Right renal cortex interstitium (tissue), 3 donors: ENCODE data around the gene HOXD12. TPM values are rescaled to one million over a fixed set of nuclear protein-coding genes. Genes with fewer than 3 reads are reported as not detected.

Experiments
- DNase-seq, 3 donors: peaks; one replicate each; pipeline ENCODE4 v3.0.0-alpha.2; 2013; ENCODE audit warnings: low read depth in 3 of 3, low spot score in 2 of 3
- polyA plus RNA-seq, 3 donors: library from polyadenylated mRNA; unstranded; fragments of 120-200 nt; gene quantifications; one replicate each; pipeline ENCODE4 v1.2.1, GENCODE V29; 2013; ENCODE audit not compliant: insufficient read length in 3 of 3

Gene HOXD12
- polyA plus RNA-seq, 3 donors = 0.24 to 0.42 (median 0.28) TPM

- no peak for DNase-seq
Measured at GRCh38 chr2:176146645-176147044, 47.0 kb downstream of the HOXD12 start.

- DNase-seq = no peak
Measured at GRCh38 chr2:176147210-176147799, 47.7 kb downstream of the HOXD12 start.

DNA sequence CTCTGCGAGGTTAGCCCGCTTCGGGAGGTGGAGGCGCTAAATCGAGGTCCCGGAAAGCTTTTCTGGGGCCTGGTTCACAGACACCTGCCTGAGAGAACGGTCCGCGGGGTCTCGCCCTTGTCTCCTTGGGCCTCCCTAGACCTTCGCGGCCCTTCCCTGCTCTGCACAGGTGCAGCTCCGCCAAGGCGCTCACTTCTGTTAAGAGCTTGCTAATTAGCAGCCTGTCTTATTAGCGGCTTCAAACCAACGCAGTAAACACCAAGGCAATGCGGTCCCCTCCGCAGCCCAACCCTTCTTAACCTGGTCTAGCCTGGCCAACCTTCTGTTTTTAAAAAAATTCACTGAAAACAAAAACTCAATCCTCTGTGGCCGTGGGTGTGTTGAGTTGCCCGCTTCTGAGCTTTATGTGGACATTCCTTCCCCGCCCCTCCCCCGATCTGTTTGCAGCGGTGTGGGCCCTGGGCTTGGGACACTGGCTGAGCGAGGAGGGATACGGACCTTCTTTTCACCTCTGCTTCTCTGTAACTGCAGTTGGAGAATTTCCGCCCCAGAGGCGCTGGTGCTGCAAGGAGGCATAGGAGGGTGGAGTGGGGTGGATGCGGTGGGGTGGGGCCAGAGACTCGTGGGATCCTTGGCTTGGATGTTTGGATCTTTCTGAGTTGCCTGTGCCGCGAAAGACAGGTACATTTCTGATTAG, 48.4 kb downstream of the HOXD12 start:
- DNase-seq = no peak

DNA sequence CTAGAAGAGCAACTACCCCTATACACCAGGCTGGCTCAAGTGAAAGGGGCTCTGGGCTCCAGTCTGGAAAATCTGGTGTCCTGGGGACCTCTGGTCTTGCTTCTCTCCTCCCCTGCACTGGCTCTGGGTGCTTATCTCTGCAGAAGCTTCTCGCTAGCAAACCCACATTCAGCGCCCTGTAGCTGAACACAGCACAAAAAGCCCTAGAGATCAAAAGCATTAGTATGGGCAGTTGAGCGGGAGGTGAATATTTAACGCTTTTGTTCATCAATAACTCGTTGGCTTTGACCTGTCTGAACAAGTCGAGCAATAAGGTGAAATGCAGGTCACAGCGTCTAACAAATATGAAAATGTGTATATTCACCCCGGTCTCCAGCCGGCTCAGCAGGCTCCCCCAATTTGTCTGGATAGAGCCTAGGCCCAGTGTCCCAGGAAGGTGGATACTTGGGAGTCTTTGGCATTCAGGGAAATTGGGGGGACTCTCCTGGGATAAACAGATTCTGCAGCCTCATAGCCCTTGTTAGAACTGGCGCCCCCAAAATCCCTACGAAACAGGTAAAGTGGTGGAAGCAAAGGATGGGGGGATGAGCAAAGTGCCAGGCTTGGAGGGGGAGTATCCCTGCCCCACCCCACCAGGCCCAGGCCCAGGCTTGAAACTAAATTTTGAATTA, 49.3 kb downstream of the HOXD12 start:
- DNase-seq = no peak

GRCh38 chr2:176149481-176149938, 49.9 kb downstream of the HOXD12 start:
- DNase-seq = no peak

DNA sequence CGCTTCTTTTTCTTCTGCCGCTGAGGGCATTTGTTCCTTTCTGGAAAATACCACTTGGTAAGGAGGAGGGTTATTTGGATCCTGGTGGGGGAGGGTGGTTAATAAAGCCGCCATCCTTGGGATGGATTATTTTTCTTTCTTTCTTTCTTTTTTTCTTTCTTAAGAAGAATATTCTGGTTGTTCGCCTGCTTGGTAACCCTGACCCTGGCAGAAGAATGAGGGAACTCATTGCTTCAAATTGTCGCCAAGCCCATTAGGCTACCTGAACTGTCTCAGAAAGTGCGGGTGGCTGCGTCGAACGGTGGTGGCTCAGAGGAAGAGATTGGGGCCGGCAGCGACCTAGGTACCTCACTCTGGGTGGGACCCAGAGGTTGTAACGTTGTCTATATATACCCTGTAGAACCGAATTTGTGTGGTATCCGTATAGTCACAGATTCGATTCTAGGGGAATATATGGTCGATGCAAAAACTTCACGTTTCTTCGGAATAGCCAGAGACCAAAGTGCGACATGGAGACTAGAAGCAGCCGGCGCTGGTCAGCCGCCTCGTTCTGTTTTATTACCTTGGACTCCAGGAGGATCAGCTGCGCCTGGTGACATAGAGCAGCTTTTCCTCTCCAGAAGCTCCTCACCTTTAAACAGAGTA, 50.5 kb downstream of the HOXD12 start:
- DNase-seq = no peak

- DNase-seq = no peak
Measured at GRCh38 chr2:176150584-176151441, 51.2 kb downstream of the HOXD12 start.

DNA sequence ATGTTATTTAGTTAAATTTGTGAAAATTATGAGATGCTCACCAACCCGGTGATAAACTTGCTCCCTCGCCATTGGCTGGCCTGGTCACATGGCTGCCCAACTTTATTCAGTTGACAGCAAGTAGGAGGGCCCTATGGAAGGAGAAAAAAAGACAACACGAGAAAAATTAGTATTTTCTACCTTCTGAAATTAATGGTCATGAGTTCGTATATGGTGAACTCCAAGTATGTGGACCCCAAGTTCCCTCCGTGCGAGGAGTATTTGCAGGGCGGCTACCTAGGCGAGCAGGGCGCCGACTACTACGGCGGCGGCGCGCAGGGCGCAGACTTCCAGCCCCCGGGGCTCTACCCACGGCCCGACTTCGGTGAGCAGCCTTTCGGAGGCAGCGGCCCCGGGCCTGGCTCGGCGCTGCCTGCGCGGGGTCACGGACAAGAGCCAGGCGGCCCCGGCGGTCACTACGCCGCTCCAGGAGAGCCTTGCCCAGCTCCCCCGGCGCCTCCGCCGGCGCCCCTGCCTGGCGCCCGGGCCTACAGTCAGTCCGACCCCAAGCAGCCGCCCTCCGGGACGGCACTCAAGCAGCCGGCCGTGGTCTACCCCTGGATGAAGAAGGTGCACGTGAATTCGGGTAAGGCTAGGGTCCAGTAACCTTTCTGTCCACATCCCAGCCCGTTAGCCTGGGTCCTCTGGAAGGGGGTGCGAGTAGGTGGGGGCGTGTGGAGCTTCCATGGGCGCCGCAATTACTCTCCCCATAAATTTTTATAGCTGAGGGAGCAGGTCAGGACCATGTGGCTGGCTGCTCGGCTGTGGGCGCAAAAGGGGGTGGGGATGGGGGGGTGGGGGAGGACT, 52.1 kb downstream of the HOXD12 start, which contains the start of gene HOXD4:
TSS of gene HOXD4 (plus strand) at position 109 of the 846 bp plus-strand sequence. CDS start at position 193, 84 bp downstream.
- no peak for DNase-seq

Other genes with a start within 250 kb of the HOXD12 start
- gene LNPK, start 97.5 kb upstream of the HOXD12 start, polyA plus RNA-seq = 10 to 100 TPM; 25.6 to 26.3 (median 25.7) TPM
- gene EVX2, start 15.8 kb upstream of the HOXD12 start, polyA plus RNA-seq = under 1 TPM in 1 of 3 donors, not detected in 2; 0.04 TPM
- under 1 TPM; 0.11 to 0.17 (median 0.14) TPM for gene HOXD13, start 7.1 kb upstream of the HOXD12 start, polyA plus RNA-seq
- gene HOXD11, start 7.5 kb downstream of the HOXD12 start, polyA plus RNA-seq = 10 to 100 TPM; 42.6 to 44.8 (median 43.5) TPM
- gene HOXD10, start 17.0 kb downstream of the HOXD12 start, polyA plus RNA-seq = 100 to 1,000 TPM; 118 to 155 (median 150) TPM
- gene HOXD9, start 22.9 kb downstream of the HOXD12 start, polyA plus RNA-seq = 10 to 100 TPM; 56.4 to 63.2 (median 60.0) TPM
- 100 to 1,000 TPM; 193 to 217 (median 215) TPM for gene HOXD8, start 29.9 kb downstream of the HOXD12 start, polyA plus RNA-seq
- 10 to 100 TPM; 27.8 to 39.2 (median 38.0) TPM for gene HOXD4, start 51.8 kb downstream of the HOXD12 start, polyA plus RNA-seq
- gene HOXD3, start 57.5 kb downstream of the HOXD12 start, polyA plus RNA-seq = 10 to 100 TPM; 20.5 to 21.4 (median 21.2) TPM
- gene HOXD1, start 88.9 kb downstream of the HOXD12 start, polyA plus RNA-seq = 10 to 100 TPM in 1 of 3 donors, 1 to 10 TPM in 2; 6.9 to 11.3 (median 9.8) TPM
- gene MTX2, start 169.6 kb downstream of the HOXD12 start, polyA plus RNA-seq = 100 to 1,000 TPM; 106 to 116 (median 113) TPM